HG03280 (cell line): ENCODE data around the gene PTPRD.

Source experiments
- ATAC-seq: cut with Tn5 transposase; IDR thresholded peaks from one replicate; pipeline ENCODE4 v1.9.1; 2021; ENCODE audit warnings: mild to moderate bottlenecking, moderate library complexity; ENCODE audit not compliant: unreplicated experiment

Gene PTPRD

DNA sequence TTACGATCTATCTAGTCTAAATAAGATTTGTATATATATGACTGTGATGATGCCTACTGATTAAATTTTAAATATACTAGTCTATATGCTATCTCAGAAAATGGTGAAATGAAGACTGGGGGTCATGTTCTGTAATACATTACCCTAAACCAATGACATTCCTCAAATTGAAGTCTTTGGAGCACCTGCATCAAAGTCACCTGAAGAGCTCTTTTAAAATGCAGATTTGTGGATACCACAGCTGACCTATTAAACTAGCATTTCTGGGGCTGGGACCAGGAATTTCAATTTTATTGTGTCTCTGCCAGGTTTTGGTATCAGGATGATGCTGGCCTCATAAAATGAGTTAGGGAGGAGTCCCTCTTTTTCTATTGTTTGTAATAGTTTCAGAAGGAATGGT is 2181.3 kb downstream of the PTPRD start:
- ATAC-seq, result no peak

DNA sequence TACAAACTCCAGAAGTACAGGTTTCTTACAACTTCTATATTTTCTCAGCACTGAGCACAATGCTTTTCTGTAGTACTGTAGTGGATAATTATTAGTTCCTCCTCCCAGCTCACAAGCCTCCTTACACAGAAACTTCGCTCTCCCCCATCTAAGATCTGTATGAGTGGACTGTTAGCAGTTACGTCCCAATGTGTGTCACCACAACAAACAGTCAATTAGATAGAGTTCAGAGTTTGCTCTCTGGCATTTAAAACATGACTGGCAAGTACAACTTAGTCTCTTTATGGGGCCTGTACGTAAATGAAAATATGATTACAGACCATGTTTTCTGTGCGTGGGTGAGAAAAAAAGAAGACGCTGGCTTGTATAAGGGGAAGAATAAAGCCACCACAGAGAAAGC is 2181.9 kb downstream of the PTPRD start:
- ATAC-seq, result no peak

DNA sequence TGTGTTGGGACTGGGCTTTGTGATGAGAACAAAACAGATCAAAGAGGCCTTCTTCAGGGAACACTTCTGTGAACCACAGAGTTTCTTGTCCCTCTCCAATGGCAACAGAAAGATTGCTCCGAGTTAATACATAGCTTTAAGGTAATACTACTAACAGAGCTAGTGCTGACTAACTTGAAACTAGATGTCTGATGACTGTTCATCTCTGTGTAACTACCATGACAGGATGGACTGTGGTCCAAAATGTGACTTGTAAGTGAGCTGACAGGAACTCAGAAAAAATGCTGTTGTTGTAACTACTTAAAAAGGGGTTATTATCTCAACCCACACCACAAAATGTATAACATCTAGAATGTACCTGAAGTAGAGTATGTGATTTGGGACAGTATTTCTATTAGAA is 2183.0 kb downstream of the PTPRD start:
- ATAC-seq, result no peak

DNA sequence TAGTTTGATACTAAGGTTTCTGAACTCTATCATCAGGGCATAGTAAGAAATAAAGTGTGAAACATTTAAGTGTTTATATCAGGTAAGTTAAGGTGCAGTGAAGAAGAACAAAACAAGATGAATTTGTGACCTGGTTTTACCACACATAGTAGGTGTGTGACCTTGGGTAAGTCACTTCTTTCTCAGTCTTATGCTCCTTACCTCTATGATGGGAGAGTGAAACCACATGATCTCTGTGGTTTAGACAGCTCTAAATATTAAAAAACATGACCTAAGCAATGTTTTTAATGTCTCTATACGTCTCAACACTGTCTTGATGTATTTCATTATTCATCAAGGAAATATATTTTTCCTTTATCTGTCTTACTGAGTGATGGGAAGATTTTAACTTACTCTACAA is 2183.6 kb downstream of the PTPRD start:
- ATAC-seq, result no peak

DNA sequence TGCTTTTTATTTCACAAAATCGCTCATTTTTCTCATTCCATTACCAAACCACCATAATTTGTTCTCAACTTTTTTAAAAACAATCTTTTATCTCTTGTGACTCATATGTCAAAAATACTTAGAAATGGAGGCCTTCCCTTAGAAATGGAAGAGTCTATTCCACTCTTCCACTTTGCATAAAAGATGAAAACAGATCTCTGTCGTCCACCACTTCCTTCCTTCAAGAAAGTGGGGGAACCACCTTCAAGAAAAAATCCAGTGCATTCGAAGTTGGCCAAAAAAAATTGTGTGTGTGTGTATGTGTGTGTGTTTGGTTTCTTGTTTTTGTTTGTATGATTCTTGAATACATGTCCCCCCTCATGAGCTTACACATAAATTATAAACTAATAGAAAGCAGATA is 2184.4 kb downstream of the PTPRD start:
- no peak for ATAC-seq

DNA sequence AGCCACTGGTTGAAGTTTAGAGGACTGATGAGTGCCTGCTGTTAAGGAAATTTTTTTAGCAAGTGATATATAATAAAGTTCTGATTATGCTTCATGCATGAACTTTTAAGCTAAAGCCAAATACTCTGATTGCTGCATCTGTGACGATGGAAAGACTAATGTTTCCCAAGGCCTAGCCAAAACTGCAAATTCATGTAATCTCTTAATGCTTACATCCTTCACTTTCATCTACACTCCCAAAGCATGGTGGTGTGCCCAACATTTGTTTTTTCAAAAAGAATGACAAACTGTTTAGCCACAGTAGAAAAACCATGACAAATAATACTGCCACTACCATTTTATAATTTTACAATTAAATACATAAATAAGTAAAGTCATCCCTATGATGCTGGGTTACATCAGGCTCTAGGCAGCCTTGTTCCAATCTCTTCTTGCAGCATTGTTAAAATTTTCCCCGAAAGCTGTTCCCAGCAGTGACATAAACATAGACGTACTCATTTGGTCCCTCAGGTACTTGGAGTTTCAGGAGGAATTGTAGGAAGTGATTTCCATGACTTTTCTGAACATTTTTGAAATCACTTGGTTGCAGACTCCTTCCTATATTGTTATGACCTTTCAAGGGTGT is 2187.9 kb downstream of the PTPRD start:
- no peak for ATAC-seq

DNA sequence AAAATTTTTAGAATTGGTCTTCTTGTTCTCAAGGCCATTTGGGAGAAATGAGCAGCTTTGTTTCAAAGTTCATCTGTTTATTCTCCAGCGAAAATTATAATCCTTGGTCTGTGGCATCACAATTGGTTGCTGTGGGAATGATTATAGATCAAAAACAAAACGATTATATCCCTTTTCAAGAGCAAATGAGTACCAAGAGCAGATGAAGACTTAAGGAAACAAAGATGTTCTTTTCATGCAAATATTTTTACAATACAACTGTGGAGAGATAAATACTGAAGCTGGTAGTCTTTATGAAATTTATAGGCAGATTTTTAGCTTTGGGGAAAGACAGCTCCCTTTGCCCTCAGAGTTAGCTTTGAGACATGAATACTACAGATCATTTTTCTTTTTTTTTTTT is 2192.4 kb downstream of the PTPRD start:
- no peak for ATAC-seq

DNA sequence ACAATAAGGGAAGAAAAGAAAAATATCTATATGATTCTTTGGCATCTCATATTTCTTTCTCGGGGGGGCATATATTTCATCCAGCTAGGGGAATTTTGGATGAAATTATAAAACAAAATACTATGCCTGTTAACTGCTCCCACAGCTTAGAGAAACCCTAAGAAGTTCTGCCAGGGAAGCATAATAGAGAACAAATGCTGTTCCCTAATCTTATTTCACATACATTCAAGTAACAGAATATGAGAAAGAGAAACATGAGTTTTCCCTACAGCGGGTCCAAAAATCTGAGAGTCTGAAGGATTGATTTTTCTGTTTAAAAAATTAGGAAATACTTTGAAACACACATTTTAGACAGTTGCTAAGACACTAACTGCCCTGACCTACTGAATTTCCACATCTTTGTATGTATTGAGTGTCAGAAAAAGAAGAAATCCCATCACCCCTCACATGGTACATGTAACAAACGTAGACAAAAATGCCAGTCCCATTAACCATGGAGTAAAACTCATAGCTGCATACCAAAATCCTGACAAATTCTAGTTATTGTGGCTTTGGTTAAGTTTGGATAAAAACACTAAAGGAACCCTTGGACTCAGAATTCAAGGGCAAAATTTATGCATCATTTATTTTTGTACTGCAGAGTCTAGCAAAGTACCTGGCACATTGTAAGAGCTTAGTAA is 2193.1 kb downstream of the PTPRD start:
- ATAC-seq, result no peak

DNA sequence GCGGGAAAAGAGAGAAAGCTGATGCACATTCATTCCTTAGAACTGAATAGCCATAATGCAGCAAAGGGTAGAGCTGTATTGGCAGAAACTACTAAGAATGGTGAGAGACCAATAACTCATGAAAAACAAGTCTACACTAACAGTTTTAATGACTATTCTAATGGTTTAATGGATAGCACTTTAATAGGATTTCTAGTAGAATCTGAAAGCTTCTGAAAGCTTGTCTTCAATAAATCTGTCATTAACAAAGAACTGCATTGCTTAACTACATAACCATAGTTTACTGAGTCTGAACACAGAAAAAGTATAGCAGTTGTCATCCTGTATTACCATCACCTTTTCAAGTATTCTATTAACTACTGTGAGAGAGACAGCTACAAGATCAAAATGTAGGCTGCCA is 2195.5 kb downstream of the PTPRD start:
- ATAC-seq, result no peak

DNA sequence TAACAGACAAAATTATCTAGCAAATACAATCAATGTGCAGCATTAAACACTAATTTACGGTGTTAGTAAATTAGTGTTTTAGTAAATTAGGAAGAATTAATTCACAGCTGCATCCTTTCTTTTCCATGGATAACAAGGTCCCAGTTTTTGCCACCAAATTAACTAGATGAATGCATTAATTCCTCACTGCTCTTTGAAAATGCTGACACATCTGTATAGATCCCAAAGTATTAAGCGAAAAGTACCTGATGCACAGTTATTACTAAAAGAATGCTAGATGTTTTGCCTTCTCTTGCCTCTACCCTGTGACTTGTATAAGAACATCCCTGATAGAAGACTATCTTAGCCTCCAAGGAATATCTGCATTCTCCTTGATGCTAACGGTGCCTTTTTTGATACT is 2200.5 kb downstream of the PTPRD start:
- ATAC-seq, result no peak

DNA sequence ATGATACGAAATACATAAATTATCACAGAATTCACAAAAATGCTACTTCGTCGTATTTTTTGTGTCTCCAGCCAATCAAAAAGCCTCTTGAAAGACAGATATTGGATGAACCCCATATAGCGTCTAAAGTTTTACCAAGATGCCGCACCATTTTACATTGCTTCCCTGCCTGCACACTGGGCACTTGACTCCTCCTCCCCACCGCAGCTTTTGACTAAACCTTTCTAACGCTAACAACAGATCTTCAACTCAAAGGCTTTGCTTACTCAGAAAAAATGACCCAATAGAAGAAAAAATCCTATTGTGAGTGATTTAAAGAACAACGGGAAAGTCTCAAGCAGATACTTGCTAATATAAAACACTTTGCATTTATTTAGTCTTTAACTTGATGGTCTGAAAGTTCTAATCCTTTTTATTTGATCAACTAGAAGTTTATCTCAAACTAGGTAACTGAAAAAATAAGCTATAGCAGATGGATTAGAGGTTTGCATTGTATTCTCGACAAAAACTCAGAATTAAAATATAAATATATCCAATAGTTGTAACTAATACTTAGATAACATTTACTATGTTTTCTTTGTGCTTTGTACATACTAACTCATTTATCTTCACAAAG is 2204.1 kb downstream of the PTPRD start:
- ATAC-seq, result no peak

DNA sequence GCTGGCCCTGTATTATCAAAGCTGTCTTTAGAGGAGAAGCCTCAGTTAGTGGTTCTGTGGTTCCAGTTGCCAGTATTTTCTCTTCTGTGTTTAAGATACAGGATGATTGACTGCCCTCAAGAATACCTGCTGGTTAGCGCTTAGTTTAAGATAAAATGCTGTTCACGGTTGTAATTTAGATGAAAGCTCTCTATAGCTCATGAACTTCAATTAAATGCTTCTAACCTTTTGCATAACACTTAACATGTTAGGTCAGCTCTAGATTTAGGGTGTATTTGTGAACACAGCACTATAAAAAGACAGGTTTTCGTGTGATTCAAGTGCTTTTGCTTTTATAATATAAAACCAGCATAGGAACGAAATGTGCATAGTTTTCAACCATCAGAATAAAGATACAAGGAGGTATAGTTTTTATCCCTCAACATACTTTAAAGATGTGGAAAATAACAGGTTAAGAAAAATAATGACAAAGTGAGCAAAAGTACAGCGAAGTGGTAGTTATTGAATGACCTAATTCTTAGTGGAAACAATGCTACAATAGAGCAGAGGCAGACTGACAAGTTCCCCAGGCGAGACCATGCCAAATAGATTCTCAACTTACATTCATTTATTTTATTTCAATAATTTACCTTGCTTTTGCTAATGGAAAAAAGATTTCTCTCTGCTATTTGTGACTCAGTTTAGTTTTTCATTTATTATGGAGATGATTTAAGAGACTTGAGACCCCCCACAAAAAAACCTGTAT is 2210.7 kb downstream of the PTPRD start:
- ATAC-seq, result no peak

DNA sequence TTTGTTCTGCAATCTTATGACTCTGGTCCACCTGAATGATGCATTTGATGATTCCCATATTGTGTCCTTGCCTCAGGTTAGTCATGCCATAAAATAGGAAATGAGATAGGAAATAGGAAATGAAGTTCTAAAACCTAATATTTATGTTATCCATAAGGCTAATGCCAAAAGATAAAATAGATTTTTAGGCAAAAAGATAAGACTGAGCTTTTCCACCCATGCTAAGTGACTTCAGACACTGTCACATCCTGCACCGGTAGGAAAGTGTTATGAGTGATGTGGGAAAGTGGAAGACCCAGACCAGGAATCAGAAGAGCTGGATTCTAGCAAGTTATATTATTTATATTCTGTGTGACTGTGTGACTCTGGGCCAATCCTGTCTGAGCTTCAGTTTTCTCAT is 2212.4 kb downstream of the PTPRD start:
- no peak for ATAC-seq

DNA sequence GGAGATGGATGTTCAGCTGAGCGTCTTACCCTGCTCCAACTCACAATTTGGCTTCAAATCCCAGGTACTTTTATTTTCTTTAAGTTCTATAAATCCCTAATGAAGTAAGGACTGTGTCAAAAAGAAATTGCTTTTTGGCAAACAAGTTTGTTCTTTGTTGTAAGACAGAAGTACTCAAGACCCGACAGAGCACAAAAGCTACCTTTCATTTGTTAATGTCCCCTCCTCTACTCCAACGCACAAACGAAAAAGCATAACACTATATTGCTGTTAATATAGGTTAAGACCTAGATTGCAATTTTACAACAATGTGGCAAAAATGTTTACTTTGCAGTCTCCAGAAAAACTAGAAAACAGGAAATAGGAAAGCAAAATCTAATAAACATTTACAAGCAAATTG is 2217.8 kb downstream of the PTPRD start:
- no peak for ATAC-seq

DNA sequence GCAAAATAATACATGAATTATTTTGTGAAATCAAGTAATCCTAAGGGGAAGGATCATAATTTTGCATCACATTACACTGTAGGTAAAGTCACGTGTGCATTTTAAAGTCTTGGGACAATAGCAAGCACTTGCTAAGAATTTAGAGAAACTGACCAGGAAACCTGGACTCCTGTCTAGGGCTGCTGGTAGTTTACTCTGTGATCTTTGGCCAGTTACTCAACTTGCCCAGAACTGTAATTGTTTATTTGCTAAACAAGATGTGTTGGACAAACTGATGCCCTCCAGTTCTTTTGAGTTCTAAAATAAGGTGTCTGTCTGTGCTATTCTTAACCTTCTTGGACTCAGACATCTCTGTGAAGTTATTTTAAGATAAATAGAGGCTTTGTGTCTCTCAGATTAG is 2218.5 kb downstream of the PTPRD start:
- no peak for ATAC-seq

DNA sequence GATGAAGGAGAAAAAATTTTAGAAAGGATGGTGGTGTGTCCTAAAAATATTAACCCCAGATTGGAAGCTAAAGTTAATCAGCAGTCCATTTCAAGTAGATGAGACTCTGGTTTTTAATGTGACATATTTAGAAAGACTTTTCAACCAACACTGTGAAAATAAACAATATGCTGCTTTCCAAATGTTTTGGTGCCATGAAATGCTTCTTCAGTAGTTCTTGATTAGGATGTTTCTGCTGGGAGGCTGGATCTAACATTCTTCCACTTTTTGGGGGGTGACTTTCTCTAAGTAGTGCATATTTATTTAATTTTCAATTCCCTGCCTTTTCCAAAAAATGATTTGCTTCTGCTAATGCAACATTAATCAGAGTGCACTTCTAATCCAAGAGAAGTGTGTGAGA is 2219.9 kb downstream of the PTPRD start:
- no peak for ATAC-seq

DNA sequence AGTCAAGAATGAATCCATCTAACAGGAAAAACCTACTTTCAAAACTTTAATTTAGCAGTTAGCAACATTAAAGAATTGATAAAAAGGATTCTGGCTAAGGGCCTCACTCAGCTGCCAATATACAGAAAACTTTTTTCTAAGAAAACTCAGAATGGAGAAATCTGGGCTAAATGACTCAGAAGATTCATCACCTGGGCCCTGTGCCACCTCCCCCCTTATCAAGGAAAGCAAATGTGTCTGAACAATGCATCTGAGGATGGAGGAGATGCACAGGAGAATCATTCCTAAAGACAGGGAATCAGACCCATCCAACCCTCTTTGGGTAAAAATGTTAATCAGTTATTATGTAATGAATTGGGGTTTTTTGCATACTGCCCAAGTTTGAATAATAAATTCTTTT is 2221.2 kb downstream of the PTPRD start:
- no peak for ATAC-seq

DNA sequence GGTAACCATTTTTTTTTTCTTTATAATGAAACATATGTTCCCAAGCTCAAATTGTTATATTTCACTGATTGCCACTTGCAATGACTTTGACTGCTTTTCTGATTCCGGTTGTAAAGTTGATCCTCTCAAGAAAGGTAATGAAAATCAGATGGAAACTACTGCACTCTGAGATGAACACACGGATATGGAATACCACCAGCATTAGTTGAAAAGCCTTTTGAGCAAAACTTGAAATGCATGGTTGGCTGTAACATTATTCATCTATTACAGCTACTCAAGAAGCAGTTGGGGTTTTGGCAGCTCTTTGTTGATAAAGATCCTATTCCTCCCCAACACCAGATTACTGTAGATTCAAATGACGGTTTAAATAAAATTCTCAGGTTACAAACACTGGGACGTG is 2221.7 kb downstream of the PTPRD start:
- no peak for ATAC-seq

DNA sequence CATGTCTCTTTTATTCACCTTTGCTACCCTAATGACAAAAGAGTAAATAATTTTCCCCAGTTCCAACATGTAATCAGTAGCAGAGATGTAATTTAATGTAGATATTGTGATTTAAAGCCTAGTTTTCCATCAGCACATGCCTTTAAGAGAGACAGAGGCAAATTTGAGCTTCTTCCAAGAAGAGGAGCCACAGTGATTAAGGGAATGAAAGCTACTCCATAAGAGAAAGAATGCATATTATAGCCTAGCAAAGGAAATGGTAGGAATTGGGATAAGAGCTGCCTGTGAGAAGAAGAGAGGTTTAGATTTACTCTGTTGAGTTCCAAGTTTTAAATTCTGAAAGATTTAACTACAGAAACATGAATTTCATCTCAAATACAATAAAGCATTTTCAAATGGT is 2222.2 kb downstream of the PTPRD start:
- no peak for ATAC-seq

DNA sequence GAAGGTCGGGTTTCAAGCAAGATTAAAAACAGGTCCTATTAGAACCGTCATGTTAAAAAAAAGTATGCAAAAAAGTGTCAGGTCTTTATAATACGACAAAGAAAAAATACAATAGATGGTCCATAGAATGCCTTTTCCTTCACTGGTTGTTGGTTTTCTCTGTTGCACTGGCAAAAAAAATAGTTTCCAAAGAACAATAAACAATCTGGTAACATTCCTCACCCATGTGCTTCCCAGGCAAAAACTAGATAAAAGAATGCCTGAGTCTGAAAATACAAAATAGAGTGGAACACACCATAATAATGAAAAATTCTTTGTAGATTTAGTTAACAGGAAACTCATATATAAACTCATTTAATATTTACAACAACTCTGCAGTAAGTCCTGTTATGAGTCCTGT is 2223.3 kb downstream of the PTPRD start:
- no peak for ATAC-seq

DNA sequence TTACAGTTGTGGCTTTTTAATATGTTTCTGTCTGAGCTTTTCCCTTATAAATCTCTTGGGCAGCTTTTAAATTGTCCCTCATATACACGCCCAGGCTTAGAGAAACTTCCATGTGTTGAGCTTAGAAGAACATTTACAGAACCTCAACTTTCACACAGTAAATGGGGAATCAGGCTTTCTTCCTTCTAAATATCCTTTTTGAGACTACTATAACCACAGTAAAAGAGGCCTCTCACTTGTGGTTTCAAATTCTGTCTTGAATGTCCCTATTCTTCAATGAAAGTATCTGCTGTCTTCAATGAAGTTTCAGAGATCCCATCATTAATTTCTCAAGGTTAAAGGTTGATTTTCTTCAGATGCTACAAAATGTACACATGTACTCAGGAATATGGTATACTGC is 2224.7 kb downstream of the PTPRD start:
- no peak for ATAC-seq

DNA sequence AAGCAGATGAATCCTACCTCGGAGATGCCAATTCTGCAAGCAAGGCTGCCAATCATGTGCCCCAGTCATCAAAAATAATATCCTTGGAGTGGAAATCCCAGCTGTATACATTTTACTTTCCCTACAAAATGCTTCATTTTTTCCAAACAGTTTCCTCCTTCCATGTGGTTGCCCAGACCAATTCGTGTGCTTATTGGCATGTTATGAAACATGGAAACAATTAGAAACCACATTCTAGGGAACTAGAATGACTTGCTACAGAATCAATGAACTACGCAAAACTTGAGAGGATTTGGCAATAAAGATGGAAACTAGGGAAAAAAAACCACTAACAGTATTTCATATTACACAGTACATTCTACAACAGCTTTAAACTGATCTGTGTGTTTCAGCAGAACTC is 2228.7 kb downstream of the PTPRD start:
- no peak for ATAC-seq
